ENCODE results near the gene PCDH12. TPM values are rescaled to one million over a fixed set of nuclear protein-coding genes. Genes with fewer than 3 reads are reported as not detected.

PCDH12 gene
- total and polyA plus RNA-seq, 2 of the 8 experiments (the other 6 are each of a cell fraction or from before 2014, with no cell fraction given), result 0.06 to 0.17 TPM

DNA sequence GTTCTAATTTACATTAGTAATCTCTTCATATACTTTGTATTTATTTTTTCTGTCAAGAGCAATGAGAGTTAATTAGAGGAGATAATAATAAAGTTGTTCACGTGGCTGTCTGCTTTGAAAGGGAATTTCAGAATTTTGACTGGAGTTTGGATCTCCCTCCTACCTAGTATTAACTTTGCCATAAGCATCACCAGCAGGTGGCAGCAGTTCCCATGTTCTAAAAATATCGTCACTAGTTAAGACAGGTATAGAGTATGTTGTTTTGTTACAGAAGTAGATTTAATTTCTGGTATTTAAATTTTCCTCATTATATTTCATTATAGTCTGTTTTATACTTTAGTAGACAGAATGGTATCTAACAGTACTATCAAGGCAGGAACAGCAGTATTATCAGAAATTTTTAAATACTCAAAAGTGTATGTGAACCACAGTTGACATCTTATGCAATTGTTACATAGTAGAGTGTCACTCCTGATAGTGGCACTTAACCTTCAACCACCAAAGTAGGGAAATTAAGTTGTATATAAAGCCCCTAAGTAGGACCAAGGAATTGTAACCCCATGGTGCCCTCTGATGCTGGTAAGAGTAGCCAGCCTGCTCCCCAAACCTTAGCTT, 34.5 kb upstream of the PCDH12 start (continued):
- TF ChIP-seq, protein P1, sequence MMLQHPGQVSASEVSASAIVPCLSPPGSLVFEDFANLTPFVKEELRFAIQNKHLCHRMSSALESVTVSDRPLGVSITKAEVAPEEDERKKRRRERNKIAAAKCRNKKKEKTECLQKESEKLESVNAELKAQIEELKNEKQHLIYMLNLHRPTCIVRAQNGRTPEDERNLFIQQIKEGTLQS (IDR thresholded peaks at IDR 0.05; ENCODE audit: insufficient read depth, low read depth, low read length), result no peak
- TF ChIP-seq SP2 (IDR thresholded peaks at IDR 0.05; ENCODE audit: low read length) (no peak), CTBP2 (IDR thresholded peaks at IDR 0.05; ENCODE audit: borderline replicate concordance, insufficient read depth, insufficient read length, low read length) (no peak), CBX8 (IDR thresholded peaks at IDR 0.05; ENCODE audit: borderline replicate concordance, low read depth, low read length) (no peak)
